ENCODE results near the gene TPM1. TPM values are rescaled to one million over a fixed set of nuclear protein-coding genes. Genes with fewer than 3 reads are reported as not detected.
"Not testable (repeated sequence)": the region's sequence is repeated elsewhere in the genome, so short reads cannot be mapped to it uniquely, and the experiment has no call there.

TPM1 gene
- 10.1 and 11.5 TPM in 2 replicates for total RNA-seq (2014; rRNA removed; shearing (Covaris generic); ENCODE audit: low replicate concordance)

GRCh38 chr15:63041974-63042876, at the start of gene TPM1:
Gene TPM1 (plus strand): TSS chr15:63042747. CDS start chr15:63042830, 83 bp downstream.
- no peak within 1 kb of the TSS for H3K4me2 ChIP-seq (ENCODE audit: low read depth, low read length, poor library complexity, severe bottlenecking)
- no peaks in the 10 kb centered on the region for H3K79me2 ChIP-seq (ENCODE audit: low read length)
- H3K27me3 ChIP-seq (ENCODE audit: low read length): no peaks in the 10 kb centered on the region
- H4K20me1 ChIP-seq (ENCODE audit: insufficient read depth, low read depth, low read length): no peaks in the 10 kb centered on the region
- H3K9me2 ChIP-seq (replicated peaks; ENCODE audit: insufficient read depth, low read length): no peaks in the 10 kb centered on the region
- no peaks in the 10 kb centered on the region for H3K36me3 ChIP-seq (ENCODE audit: insufficient read depth, low read length)
- H3K9ac ChIP-seq (ENCODE audit: low read length): no peak within 1 kb of the TSS
- H3K4me1 ChIP-seq (ENCODE audit: low read length): no peaks in the 10 kb centered on the region
- DNase-seq: no peak
- H3K9me3 ChIP-seq (ENCODE audit: low read length): no peaks in the 10 kb centered on the region
- H3K4me3 ChIP-seq (ENCODE audit: low read length): no peak within 1 kb of the TSS
- H3K27ac ChIP-seq (ENCODE audit: low read length): no peak within 1 kb of the TSS
- H2AFZ ChIP-seq (ENCODE audit: low read length): no peak within 1 kb of the TSS

- Histone ChIP-seq H3K4me3 (ENCODE audit: low read length) (no peak overlapping the region), H3K36me3 (ENCODE audit: insufficient read depth, low read length) (no peaks in the 10 kb centered on the region), H4K20me1 (ENCODE audit: insufficient read depth, low read depth, low read length) (no peaks in the 10 kb centered on the region), H3K4me2 (ENCODE audit: low read depth, low read length, poor library complexity, severe bottlenecking) (no peak overlapping the region), H3K9me2 (replicated peaks; ENCODE audit: insufficient read depth, low read length) (no peaks in the 10 kb centered on the region), H3K79me2 (ENCODE audit: low read length) (no peaks in the 10 kb centered on the region), H3K27me3 (ENCODE audit: low read length) (no peaks in the 10 kb centered on the region), H3K27ac (ENCODE audit: low read length) (no peak overlapping the region), H3K4me1 (ENCODE audit: low read length) (no peaks in the 10 kb centered on the region), H2AFZ (ENCODE audit: low read length) (no peak overlapping the region), H3K9ac (ENCODE audit: low read length) (no peak overlapping the region), H3K9me3 (ENCODE audit: low read length) (no peaks in the 10 kb centered on the region)
- no peak for DNase-seq
Observed at GRCh38 chr15:62993066-62993465, 49.5 kb upstream of the TPM1 start.

- not testable (repeated sequence) for H3K9me3 ChIP-seq (ENCODE audit: low read length); H3K9ac ChIP-seq (ENCODE audit: low read length); H2AFZ ChIP-seq (ENCODE audit: low read length); H4K20me1 ChIP-seq (ENCODE audit: insufficient read depth, low read depth, low read length); H3K27me3 ChIP-seq (ENCODE audit: low read length); H3K4me1 ChIP-seq (ENCODE audit: low read length); H3K79me2 ChIP-seq (ENCODE audit: low read length); H3K4me2 ChIP-seq (ENCODE audit: low read depth, low read length, poor library complexity, severe bottlenecking); H3K9me2 ChIP-seq (replicated peaks; ENCODE audit: insufficient read depth, low read length); H3K27ac ChIP-seq (ENCODE audit: low read length); DNase-seq; H3K4me3 ChIP-seq (ENCODE audit: low read length); H3K36me3 ChIP-seq (ENCODE audit: insufficient read depth, low read length)
Observed at GRCh38 chr15:62993632-62994031, 48.9 kb upstream of the TPM1 start.

- Histone ChIP-seq H4K20me1 (ENCODE audit: insufficient read depth, low read depth, low read length) (no peaks in the 10 kb centered on the region), H3K4me2 (ENCODE audit: low read depth, low read length, poor library complexity, severe bottlenecking) (no peak overlapping the region), H3K9me3 (ENCODE audit: low read length) (no peaks in the 10 kb centered on the region), H3K9ac (ENCODE audit: low read length) (no peak overlapping the region), H3K36me3 (ENCODE audit: insufficient read depth, low read length) (no peaks in the 10 kb centered on the region), H3K27me3 (ENCODE audit: low read length) (no peaks in the 10 kb centered on the region), H3K79me2 (ENCODE audit: low read length) (no peaks in the 10 kb centered on the region), H3K4me3 (ENCODE audit: low read length) (no peak overlapping the region), H3K4me1 (ENCODE audit: low read length) (no peaks in the 10 kb centered on the region), H3K9me2 (replicated peaks; ENCODE audit: insufficient read depth, low read length) (no peaks in the 10 kb centered on the region), H3K27ac (ENCODE audit: low read length) (no peak overlapping the region), H2AFZ (ENCODE audit: low read length) (no peak overlapping the region)
- no peak for DNase-seq
Observed at GRCh38 chr15:62994439-62994838, 48.1 kb upstream of the TPM1 start.

GRCh38 chr15:62994975-62995681, 47.4 kb upstream of the TPM1 start:
- H3K79me2 ChIP-seq (ENCODE audit: low read length): no peaks in the 10 kb centered on the region
- H3K4me2 ChIP-seq (ENCODE audit: low read depth, low read length, poor library complexity, severe bottlenecking): no peak overlapping the region
- H3K4me1 ChIP-seq (ENCODE audit: low read length): no peaks in the 10 kb centered on the region
- H3K9me3 ChIP-seq (ENCODE audit: low read length): no peaks in the 10 kb centered on the region
- no peak overlapping the region for H3K27ac ChIP-seq (ENCODE audit: low read length)
- no peaks in the 10 kb centered on the region for H3K9me2 ChIP-seq (replicated peaks; ENCODE audit: insufficient read depth, low read length)
- no peak overlapping the region for H3K4me3 ChIP-seq (ENCODE audit: low read length)
- H3K36me3 ChIP-seq (ENCODE audit: insufficient read depth, low read length): no peaks in the 10 kb centered on the region
- no peaks in the 10 kb centered on the region for H4K20me1 ChIP-seq (ENCODE audit: insufficient read depth, low read depth, low read length)
- no peak overlapping the region for H2AFZ ChIP-seq (ENCODE audit: low read length)
- H3K9ac ChIP-seq (ENCODE audit: low read length): no peak overlapping the region
- H3K27me3 ChIP-seq (ENCODE audit: low read length): no peaks in the 10 kb centered on the region
- no peak for DNase-seq

- DNase-seq: no peak
- Histone ChIP-seq H3K9me3 (ENCODE audit: low read length) (no peaks in the 10 kb centered on the region), H3K27me3 (ENCODE audit: low read length) (no peaks in the 10 kb centered on the region), H3K9me2 (replicated peaks; ENCODE audit: insufficient read depth, low read length) (no peaks in the 10 kb centered on the region), H3K9ac (ENCODE audit: low read length) (no peak overlapping the region), H3K4me2 (ENCODE audit: low read depth, low read length, poor library complexity, severe bottlenecking) (no peak overlapping the region), H3K4me3 (ENCODE audit: low read length) (no peak overlapping the region), H4K20me1 (ENCODE audit: insufficient read depth, low read depth, low read length) (no peaks in the 10 kb centered on the region), H3K4me1 (ENCODE audit: low read length) (no peaks in the 10 kb centered on the region), H3K79me2 (ENCODE audit: low read length) (no peaks in the 10 kb centered on the region), H3K36me3 (ENCODE audit: insufficient read depth, low read length) (no peaks in the 10 kb centered on the region), H3K27ac (ENCODE audit: low read length) (no peak overlapping the region), H2AFZ (ENCODE audit: low read length) (no peak overlapping the region)
Observed at GRCh38 chr15:62997441-62997840, 45.1 kb upstream of the TPM1 start.

GRCh38 chr15:62998262-62998890, 44.2 kb upstream of the TPM1 start:
- Histone ChIP-seq H4K20me1 (ENCODE audit: insufficient read depth, low read depth, low read length) (no peaks in the 10 kb centered on the region), H3K9me2 (replicated peaks; ENCODE audit: insufficient read depth, low read length) (no peaks in the 10 kb centered on the region), H3K27me3 (ENCODE audit: low read length) (no peaks in the 10 kb centered on the region), H3K36me3 (ENCODE audit: insufficient read depth, low read length) (no peaks in the 10 kb centered on the region), H3K4me3 (ENCODE audit: low read length) (no peak overlapping the region), H3K4me2 (ENCODE audit: low read depth, low read length, poor library complexity, severe bottlenecking) (no peak overlapping the region), H2AFZ (ENCODE audit: low read length) (no peak overlapping the region), H3K9ac (ENCODE audit: low read length) (no peak overlapping the region), H3K27ac (ENCODE audit: low read length) (no peak overlapping the region), H3K79me2 (ENCODE audit: low read length) (no peaks in the 10 kb centered on the region), H3K4me1 (ENCODE audit: low read length) (no peaks in the 10 kb centered on the region), H3K9me3 (ENCODE audit: low read length) (no peaks in the 10 kb centered on the region)
- DNase-seq: no peak

GRCh38 chr15:62999178-62999577, 43.4 kb upstream of the TPM1 start:
- no peak overlapping the region for H3K27ac ChIP-seq (ENCODE audit: low read length)
- H3K9ac ChIP-seq (ENCODE audit: low read length): no peak overlapping the region
- no peak overlapping the region for H3K4me2 ChIP-seq (ENCODE audit: low read depth, low read length, poor library complexity, severe bottlenecking)
- no peaks in the 10 kb centered on the region for H3K27me3 ChIP-seq (ENCODE audit: low read length)
- H3K36me3 ChIP-seq (ENCODE audit: insufficient read depth, low read length): no peaks in the 10 kb centered on the region
- no peaks in the 10 kb centered on the region for H3K4me1 ChIP-seq (ENCODE audit: low read length)
- H3K79me2 ChIP-seq (ENCODE audit: low read length): no peaks in the 10 kb centered on the region
- no peaks in the 10 kb centered on the region for H3K9me2 ChIP-seq (replicated peaks; ENCODE audit: insufficient read depth, low read length)
- no peak overlapping the region for H2AFZ ChIP-seq (ENCODE audit: low read length)
- no peaks in the 10 kb centered on the region for H4K20me1 ChIP-seq (ENCODE audit: insufficient read depth, low read depth, low read length)
- H3K4me3 ChIP-seq (ENCODE audit: low read length): no peak overlapping the region
- DNase-seq: no peak
- no peaks in the 10 kb centered on the region for H3K9me3 ChIP-seq (ENCODE audit: low read length)

Data from Karpas-422 (cell line).